Immature natural killer cell (primary cell): Measurements from ENCODE around the gene PRICKLE4. TPM values are rescaled to one million over a fixed set of nuclear protein-coding genes. Genes with fewer than 3 reads are reported as not detected.

Experiments
- DNase-seq, 3 donors: peaks; one replicate each; pipeline ENCODE4 v3.0.0; 2022; ENCODE audit warnings: mixed read lengths in 1 of 3
- H3K27ac Mint-ChIP-seq, 6 donors: one replicate each; pipeline ENCODE4 v1.8.0; 2020; ENCODE audit warnings: mixed read lengths in 6 of 6, mild to moderate bottlenecking in 5 of 6, inconsistent platforms in 4 of 6, moderate library complexity in 3 of 6
- H3K27me3 Mint-ChIP-seq, 3 donors: one replicate each; pipeline ENCODE4 v1.8.0; 2020 to 2021; ENCODE audit warnings: low read depth in 3 of 3, mild to moderate bottlenecking in 3 of 3, mixed read lengths in 3 of 3, moderate library complexity in 3 of 3, inconsistent platforms in 1 of 3
- H3K36me3 Mint-ChIP-seq, 3 donors: one replicate each; pipeline ENCODE4 v1.8.0; 2020; ENCODE audit warnings: mixed read lengths in 3 of 3, inconsistent platforms in 2 of 3, mild to moderate bottlenecking in 2 of 3
- H3K4me1 Mint-ChIP-seq, 2 donors: one replicate each; pipeline ENCODE4 v1.8.0; 2020; ENCODE audit warnings: inconsistent platforms in 2 of 2, mild to moderate bottlenecking in 2 of 2, mixed read lengths in 2 of 2, moderate library complexity in 1 of 2
- H3K4me3 Mint-ChIP-seq, 5 donors: one replicate each; pipeline ENCODE4 v1.8.0; 2020; ENCODE audit warnings: mild to moderate bottlenecking in 5 of 5, mixed read lengths in 5 of 5, inconsistent platforms in 3 of 5, moderate library complexity in 3 of 5
- H3K9me3 Mint-ChIP-seq, 6 donors: one replicate each; pipeline ENCODE4 v1.8.0; 2020; ENCODE audit warnings: mild to moderate bottlenecking in 6 of 6, mixed read lengths in 6 of 6, inconsistent platforms in 4 of 6, moderate library complexity in 3 of 6
- polyA plus RNA-seq, 3 donors: library from polyadenylated mRNA; unstranded; fragments of 300-500 nt; fragmentation: Illumina TruSeq; gene quantifications; one replicate each; pipeline ENCODE4 v1.2.3, GENCODE V29; 2021

The PRICKLE4 gene
- polyA plus RNA-seq, 3 donors from 2014 or later, result not detected

- H3K4me3 Mint-ChIP-seq, result no peak overlapping the region
Observed at GRCh38 chr6:41737591-41738130, 42.9 kb upstream of the PRICKLE4 start.

GRCh38 chr6:41739041-41739440 lies 41.5 kb upstream of the PRICKLE4 start:
- peaks cover 4 to 7% (median 4%) of the 10 kb centered on the region in 3 donors for H3K27me3 Mint-ChIP-seq
- no peak overlapping the region for H3K4me3 Mint-ChIP-seq
- no peak overlapping the region for H3K27ac Mint-ChIP-seq
- H3K36me3 Mint-ChIP-seq, result no peaks in the 10 kb centered on the region
- no peak for DNase-seq
- H3K9me3 Mint-ChIP-seq, result no peaks in the 10 kb centered on the region
- H3K4me1 Mint-ChIP-seq, result peaks cover 0 to 4% of the 10 kb centered on the region in 2 donors

More at GRCh38 chr6:41737591-41738130, 42.9 kb upstream of the PRICKLE4 start:
- H3K27ac Mint-ChIP-seq, result no peak overlapping the region
- no peaks in the 10 kb centered on the region for H3K36me3 Mint-ChIP-seq
- H3K27me3 Mint-ChIP-seq, result peaks cover 3 to 12% (median 6%) of the 10 kb centered on the region in 3 donors
- DNase-seq, result no peak
- no peaks in the 10 kb centered on the region for H3K9me3 Mint-ChIP-seq
- peaks cover 12 to 17% of the 10 kb centered on the region in 2 donors for H3K4me1 Mint-ChIP-seq

- Mint-ChIP-seq H3K27me3 (peaks cover 0 to 7% (median 4%) of the 10 kb centered on the region in 3 donors), H3K27ac (no peak overlapping the region), H3K9me3 (no peaks in the 10 kb centered on the region), H3K4me1 (peaks cover 0 to 3% of the 10 kb centered on the region in 2 donors), H3K4me3 (no peak overlapping the region), H3K36me3 (no peaks in the 10 kb centered on the region)
- DNase-seq, result no peak
Observed at GRCh38 chr6:41740366-41741162, 40.0 kb upstream of the PRICKLE4 start.

DNA sequence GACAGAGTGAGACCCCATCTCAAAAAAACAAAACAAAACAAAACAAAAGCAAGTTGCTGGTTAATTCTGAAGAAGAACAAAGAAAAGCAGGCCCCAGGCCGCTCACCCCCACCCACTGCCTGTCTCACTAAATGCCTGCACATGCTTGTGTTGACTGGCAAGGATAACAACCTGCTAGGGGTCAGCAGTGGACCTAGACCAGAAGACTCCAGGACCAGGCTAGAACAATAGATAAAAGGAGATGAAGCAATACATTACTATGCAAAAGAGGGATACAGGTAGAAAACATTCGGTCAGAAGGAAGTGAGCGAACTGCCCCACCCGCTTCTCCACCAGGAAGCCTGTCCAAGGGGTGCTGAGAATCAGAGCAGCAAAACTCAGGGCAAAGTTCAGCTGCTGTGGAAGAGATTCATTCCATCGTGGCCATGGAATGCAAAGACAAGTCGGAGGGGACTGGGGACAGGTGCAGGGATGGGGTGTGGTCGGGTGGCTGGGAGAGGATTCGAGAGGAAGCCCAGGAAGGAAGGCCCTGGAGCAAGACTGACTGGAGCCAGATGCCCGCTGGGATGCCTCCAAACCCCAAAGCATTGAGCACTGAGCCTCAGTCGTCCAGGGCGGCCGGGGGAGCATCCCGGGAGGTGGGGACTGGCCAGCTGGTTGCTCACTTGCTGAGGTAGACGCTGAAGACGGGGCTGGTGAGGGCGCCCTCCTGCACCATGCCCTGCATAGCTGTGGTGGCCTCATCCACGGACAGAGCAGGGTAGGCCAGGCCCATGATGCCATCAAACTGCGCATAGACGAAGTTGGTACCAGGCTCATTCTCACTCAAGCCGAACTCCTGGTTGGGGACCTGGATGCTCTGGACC lies 38.7 kb upstream of the PRICKLE4 start:
- no peaks in the 10 kb centered on the region for H3K4me1 Mint-ChIP-seq
- H3K9me3 Mint-ChIP-seq, result no peaks in the 10 kb centered on the region
- no peaks in the 10 kb centered on the region for H3K36me3 Mint-ChIP-seq
- H3K27me3 Mint-ChIP-seq, result peaks cover 0 to 4% (median 4%) of the 10 kb centered on the region in 3 donors
- no peak overlapping the region for H3K4me3 Mint-ChIP-seq
- DNase-seq, result no peak
- no peak overlapping the region for H3K27ac Mint-ChIP-seq

- no peaks in the 10 kb centered on the region for H3K4me1 Mint-ChIP-seq
- no peak overlapping the region for H3K4me3 Mint-ChIP-seq
- H3K27ac Mint-ChIP-seq, result peak overlapping the region in 1 of 6 donors; percentile 29
- H3K27me3 Mint-ChIP-seq, result peaks cover 0 to 5% (median 4%) of the 10 kb centered on the region in 3 donors
- H3K9me3 Mint-ChIP-seq, result no peaks in the 10 kb centered on the region
- no peak for DNase-seq
- H3K36me3 Mint-ChIP-seq, result no peaks in the 10 kb centered on the region
Observed at GRCh38 chr6:41743406-41744235, 37.0 kb upstream of the PRICKLE4 start.

DNA sequence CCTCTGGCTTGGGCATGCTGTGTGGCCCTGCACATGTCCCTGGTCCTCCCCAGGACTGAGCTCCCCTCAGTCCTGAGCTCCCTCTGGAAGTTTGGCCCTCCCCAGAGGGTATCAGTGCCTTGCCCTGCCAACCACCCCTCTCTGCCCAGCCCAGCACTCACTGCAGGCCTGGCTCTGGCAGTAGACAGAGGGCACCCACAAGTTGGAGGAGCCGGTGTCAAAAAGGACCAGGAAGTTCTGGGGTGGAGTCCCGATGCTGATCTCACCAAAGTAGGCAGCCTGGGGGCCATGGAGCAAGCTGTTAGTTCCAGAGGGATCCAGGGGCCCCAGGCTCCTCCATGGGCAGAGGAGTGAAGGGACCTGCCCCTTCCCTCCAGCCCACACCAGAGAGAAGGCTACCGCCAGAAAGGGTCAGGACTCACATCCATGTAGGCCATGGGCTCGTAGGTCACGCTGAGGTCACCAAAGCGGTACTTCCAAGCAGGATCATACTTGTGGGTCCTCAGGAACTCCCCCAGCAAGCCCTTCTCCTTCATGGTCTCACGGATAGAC lies 36.3 kb upstream of the PRICKLE4 start:
- H3K4me3 Mint-ChIP-seq, result no peak overlapping the region
- no peaks in the 10 kb centered on the region for H3K36me3 Mint-ChIP-seq
- no peak for DNase-seq
- no peaks in the 10 kb centered on the region for H3K9me3 Mint-ChIP-seq
- H3K27ac Mint-ChIP-seq, result no peak overlapping the region
- H3K4me1 Mint-ChIP-seq, result no peaks in the 10 kb centered on the region
- peaks cover 0 to 5% (median 4%) of the 10 kb centered on the region in 3 donors for H3K27me3 Mint-ChIP-seq

DNA sequence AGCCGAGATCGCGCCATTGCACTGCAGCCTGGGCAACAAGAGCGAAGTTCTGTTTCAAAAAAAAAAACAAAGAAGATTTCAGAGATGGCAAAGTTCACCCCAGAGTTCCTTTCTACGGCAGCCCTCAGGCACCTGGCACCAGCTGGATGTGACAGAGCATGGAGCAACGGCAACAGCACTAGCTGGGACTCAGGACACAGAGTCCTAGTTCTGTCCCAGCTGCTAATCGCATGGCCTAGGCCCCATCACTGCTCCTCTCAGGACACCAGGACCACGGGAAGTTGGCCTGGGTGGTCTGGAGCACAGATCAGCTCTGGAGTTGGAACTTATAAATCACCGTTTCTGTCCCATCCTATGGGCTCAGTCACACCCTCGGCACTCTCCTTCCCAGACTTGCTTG lies 34.5 kb upstream of the PRICKLE4 start:
- H3K27me3 Mint-ChIP-seq, result peaks cover 1 to 5% (median 4%) of the 10 kb centered on the region in 3 donors
- H3K27ac Mint-ChIP-seq, result no peak overlapping the region
- H3K9me3 Mint-ChIP-seq, result no peaks in the 10 kb centered on the region
- no peak for DNase-seq
- no peaks in the 10 kb centered on the region for H3K4me1 Mint-ChIP-seq
- no peak overlapping the region for H3K4me3 Mint-ChIP-seq
- peaks cover 0 to 7% (median 0%) of the 10 kb centered on the region in 3 donors for H3K36me3 Mint-ChIP-seq

DNA sequence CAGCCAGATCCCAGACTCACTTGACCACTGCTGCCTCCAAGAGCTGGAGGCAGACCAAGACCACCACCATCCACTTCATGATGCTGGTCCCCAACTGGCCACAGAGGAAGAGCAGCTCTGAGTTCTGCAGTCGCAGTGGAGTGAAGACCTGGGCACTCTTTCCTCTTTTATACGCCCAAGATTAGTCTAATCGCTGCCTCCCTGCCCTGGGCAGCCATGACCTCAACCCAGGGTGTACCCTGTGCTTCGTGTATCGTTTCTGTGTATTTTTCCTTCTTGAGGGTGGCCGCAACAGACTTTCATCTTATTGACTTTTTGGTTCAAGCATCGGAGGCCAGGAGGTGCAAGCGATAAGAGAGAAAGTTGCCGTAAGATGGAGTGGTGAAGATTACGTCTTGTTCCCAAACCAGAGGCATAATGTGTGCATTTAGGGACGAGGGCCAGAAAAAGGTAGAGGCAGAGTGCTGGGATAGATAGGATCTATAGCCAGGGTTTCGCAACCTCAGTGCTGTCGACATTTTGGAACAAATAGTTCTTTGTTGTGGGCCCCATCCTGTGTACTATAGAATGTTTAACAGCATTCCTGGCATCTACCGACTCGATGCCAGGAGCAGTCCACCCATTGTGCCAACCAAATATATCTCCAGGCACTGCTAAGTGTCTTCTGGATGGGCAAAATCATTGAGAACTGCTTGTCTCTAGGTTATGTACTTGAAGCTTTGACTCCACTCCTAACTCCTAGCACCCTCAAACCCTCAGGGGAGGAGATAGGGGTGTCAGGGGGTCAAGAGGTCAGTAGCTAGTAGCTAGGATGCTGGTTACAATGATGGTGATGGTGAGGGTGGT lies 33.1 kb upstream of the PRICKLE4 start, which contains the start of gene PGC:
Gene PGC, minus strand, starts transcription at position 142 of the 846 bp plus-strand sequence. Its CDS starts 63 bp downstream, at position 79.
- no peak within 1 kb of the TSS for H3K27ac Mint-ChIP-seq
- peaks cover 2 to 5% (median 3%) of the 10 kb centered on the region in 3 donors for H3K27me3 Mint-ChIP-seq
- H3K4me3 Mint-ChIP-seq, result no peak within 1 kb of the TSS

DNA sequence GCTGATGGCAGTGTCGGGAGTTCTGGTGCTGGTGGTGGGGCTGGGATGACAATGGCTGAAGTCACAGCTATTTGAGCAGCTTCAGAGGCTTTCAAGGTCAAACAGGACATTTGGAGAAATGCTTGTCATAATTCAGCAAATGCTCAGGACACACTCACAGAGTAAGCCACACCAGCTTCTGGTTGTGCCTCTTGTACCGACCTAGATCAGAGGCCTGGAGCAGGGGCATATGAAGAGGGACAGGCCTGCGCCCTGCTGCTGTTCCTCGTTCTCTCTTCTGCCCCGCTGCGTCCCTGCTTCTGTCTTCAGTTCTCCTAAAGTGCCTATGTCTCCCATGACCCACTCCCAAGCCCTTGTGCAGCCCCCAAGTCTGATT lies 32.5 kb upstream of the PRICKLE4 start:
- Mint-ChIP-seq H3K27ac (no peak overlapping the region), H3K36me3 (peaks cover 0 to 7% (median 0%) of the 10 kb centered on the region in 3 donors), H3K9me3 (no peaks in the 10 kb centered on the region), H3K4me1 (no peaks in the 10 kb centered on the region), H3K4me3 (no peak overlapping the region), H3K27me3 (peaks cover 0 to 2% (median 2%) of the 10 kb centered on the region in 3 donors)
- no peak for DNase-seq

More for the DNA sequence above, 33.1 kb upstream of the PRICKLE4 start, which contains the start of gene PGC:
- Mint-ChIP-seq H3K36me3 (peaks cover 0 to 7% (median 0%) of the 10 kb centered on the region in 3 donors), H3K4me1 (no peaks in the 10 kb centered on the region), H3K9me3 (no peaks in the 10 kb centered on the region)
- DNase-seq, result no peak

DNA sequence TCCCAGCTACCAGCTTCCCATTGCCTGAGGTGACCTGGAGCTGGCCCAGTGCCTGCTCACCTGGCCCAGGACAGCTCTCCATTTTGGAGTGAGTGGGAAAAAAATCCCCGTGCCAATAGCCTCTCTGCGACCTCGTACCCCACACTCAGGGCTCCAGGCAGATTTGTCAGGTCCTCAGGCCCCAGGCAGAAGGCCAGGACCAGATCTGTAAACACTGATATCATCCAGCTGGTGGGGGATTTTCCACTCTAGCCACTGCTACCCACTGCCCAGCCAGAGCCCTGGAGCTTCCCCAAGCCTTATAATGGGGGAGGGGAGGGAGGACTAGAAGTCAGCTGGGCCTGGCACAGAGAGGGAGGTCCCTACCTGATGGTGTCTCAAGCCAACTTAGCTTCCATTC lies 32.0 kb upstream of the PRICKLE4 start:
- DNase-seq, result no peak
- no peaks in the 10 kb centered on the region for H3K9me3 Mint-ChIP-seq
- H3K27ac Mint-ChIP-seq, result no peak overlapping the region
- peaks cover 0 to 2% (median 2%) of the 10 kb centered on the region in 3 donors for H3K27me3 Mint-ChIP-seq
- no peaks in the 10 kb centered on the region for H3K4me1 Mint-ChIP-seq
- peaks cover 0 to 7% (median 0%) of the 10 kb centered on the region in 3 donors for H3K36me3 Mint-ChIP-seq
- H3K4me3 Mint-ChIP-seq, result no peak overlapping the region

DNA sequence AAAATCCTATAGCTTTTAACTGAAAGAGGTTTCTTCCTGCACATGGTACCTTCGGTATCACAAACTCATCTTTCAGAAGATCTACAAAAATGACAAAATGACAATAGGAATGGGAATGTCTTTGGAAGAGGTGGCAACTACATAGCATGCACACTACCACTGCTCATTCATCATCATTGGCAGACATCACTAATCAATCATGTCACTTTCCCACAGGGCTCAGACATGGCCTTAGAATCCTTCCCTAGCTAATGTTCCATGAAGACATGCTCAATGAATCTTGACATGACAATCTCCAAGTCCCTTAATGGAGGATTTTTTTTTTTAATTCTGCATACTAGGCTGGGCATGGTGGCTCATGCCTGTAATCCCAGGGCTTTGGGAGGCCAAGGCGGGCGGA lies 30.2 kb upstream of the PRICKLE4 start:
- H3K36me3 Mint-ChIP-seq, result peaks cover 0 to 7% (median 0%) of the 10 kb centered on the region in 3 donors
- peaks cover 0 to 2% (median 2%) of the 10 kb centered on the region in 3 donors for H3K27me3 Mint-ChIP-seq
- DNase-seq, result no peak
- no peaks in the 10 kb centered on the region for H3K9me3 Mint-ChIP-seq
- H3K27ac Mint-ChIP-seq, result no peak overlapping the region
- no peaks in the 10 kb centered on the region for H3K4me1 Mint-ChIP-seq
- H3K4me3 Mint-ChIP-seq, result no peak overlapping the region

DNA sequence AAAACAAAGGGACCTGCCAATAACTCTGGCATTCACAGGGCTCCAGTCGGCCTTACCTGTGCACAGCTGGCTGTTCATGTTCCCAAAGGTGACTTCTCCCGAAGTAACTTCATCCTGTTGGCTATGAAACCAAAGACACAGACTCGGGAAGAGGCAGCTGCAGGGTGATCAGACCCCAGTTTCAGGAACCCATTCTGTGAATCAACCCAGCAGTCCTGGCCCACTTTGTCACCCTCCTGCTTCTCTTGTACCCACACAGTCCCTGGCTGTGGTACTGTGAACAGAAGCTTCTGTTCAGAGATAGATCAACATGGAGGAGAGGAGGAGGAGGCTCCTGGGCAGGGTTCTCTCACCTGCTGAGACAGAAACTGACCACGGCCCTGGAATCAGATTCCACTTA lies 24.7 kb upstream of the PRICKLE4 start:
- Mint-ChIP-seq H3K4me1 (no peaks in the 10 kb centered on the region), H3K4me3 (no peak overlapping the region), H3K36me3 (no peaks in the 10 kb centered on the region), H3K27ac (no peak overlapping the region), H3K27me3 (peaks cover 2 to 4% (median 2%) of the 10 kb centered on the region in 3 donors), H3K9me3 (no peaks in the 10 kb centered on the region)
- DNase-seq, result no peak
